ENCODE results near the gene EPOP. TPM values are rescaled to one million over a fixed set of nuclear protein-coding genes. Genes with fewer than 3 reads are reported as not detected.
A peak's percentile ranks its signal among the peaks of the same experiment; 100 is the strongest.

EPOP gene
- total and polyA plus RNA-seq, 2 of the 13 experiments (the other 11 are each of a cell fraction or from before 2014, with no cell fraction given) = 14.7 to 37.8 TPM

GRCh38 chr17:38704606-38705522 lies 30.1 kb upstream of the EPOP start, which contains the start of gene MLLT6 (continued):
- peak; percentile 43 for TF ChIP-seq HNRNPLL (IDR thresholded peaks at IDR 0.05; ENCODE audit: low read depth, low read length, poor library complexity, severe bottlenecking)
- no peak for TF ChIP-seq NFKBIZ (CRISPR knock-in tag; IDR thresholded peaks at IDR 0.05)
- no peak for TF ChIP-seq ZNF329 (CRISPR knock-in tag; IDR thresholded peaks at IDR 0.05; ENCODE audit: low read depth)
- no peak for TF ChIP-seq GABPB1 (CRISPR knock-in tag; IDR thresholded peaks at IDR 0.05)
- TF ChIP-seq NBN (conservative IDR thresholded peaks at IDR 0.05) = no peak
- no peak for TF ChIP-seq RBM39 (IDR thresholded peaks at IDR 0.05; ENCODE audit: low read depth, low read length, poor library complexity, severe bottlenecking)
- no peak for TF ChIP-seq ZNF530 (CRISPR knock-in tag; IDR thresholded peaks at IDR 0.05; ENCODE audit: low read depth)
- peak; percentile 100 for TF ChIP-seq ZNF142 (CRISPR knock-in tag; IDR thresholded peaks at IDR 0.05)
- no peak for TF ChIP-seq ZNF33A (CRISPR knock-in tag; IDR thresholded peaks at IDR 0.05; ENCODE audit: borderline replicate concordance)
- TF ChIP-seq ZNF33B (CRISPR knock-in tag; IDR thresholded peaks at IDR 0.05) = no peak
- TF ChIP-seq ZNF678 (CRISPR knock-in tag; IDR thresholded peaks at IDR 0.05) = no peak
- TF ChIP-seq SOX5 (CRISPR knock-in tag; IDR thresholded peaks at IDR 0.05; ENCODE audit: borderline replicate concordance) = no peak
- no peak for TF ChIP-seq ZNF224 (CRISPR knock-in tag; IDR thresholded peaks at IDR 0.05)
- no peak for TF ChIP-seq ZBTB39 (CRISPR knock-in tag; IDR thresholded peaks at IDR 0.05)
- no peak for TF ChIP-seq RELA (CRISPR knock-in tag; IDR thresholded peaks at IDR 0.05)
- 0 out of 2 replicates have a peak, but pooled peaks have one; percentile 29 for TF ChIP-seq MXD3 (CRISPR knock-in tag; IDR thresholded peaks at IDR 0.05)
- TF ChIP-seq MAFG (CRISPR knock-in tag; IDR thresholded peaks at IDR 0.05) = no peak
- TF ChIP-seq ZNF746 (CRISPR knock-in tag; IDR thresholded peaks at IDR 0.05) = no peak; the same call in 1 of the 2 replicates
- no peak for TF ChIP-seq ZBTB7A (CRISPR knock-in tag; IDR thresholded peaks at IDR 0.05)
- TF ChIP-seq ZNF773 (CRISPR knock-in tag; IDR thresholded peaks at IDR 0.05; ENCODE audit: borderline replicate concordance) = no peak
- TF ChIP-seq MLX (CRISPR knock-in tag; IDR thresholded peaks at IDR 0.05) = no peak
- TF ChIP-seq IKZF1 (IDR thresholded peaks at IDR 0.05) = no peak
